ENCODE results near the gene NAV2.

The NAV2 gene

GRCh38 chr11:19979519-19979845 lies 266.8 kb downstream of the NAV2 start:
- no peak for TF ChIP-seq JUND (IDR thresholded peaks at IDR 0.05; ENCODE audit: low read depth)
- in situ Hi-C loops (cut with HindIII; ENCODE audit: low pct_unique_long_range_greater_than_20kb, low sequenced_read_pairs), result no loop called here
- DNase-seq (ENCODE audit: low read depth in 1 of 2, low spot score in 1 of 2), result no peak

GRCh38 chr11:19980388-19980787 lies 267.8 kb downstream of the NAV2 start:
- no peak for DNase-seq (ENCODE audit: low read depth in 1 of 2, low spot score in 1 of 2)
- in situ Hi-C loops (cut with HindIII; ENCODE audit: low pct_unique_long_range_greater_than_20kb, low sequenced_read_pairs), result no loop called here
- TF ChIP-seq JUND (IDR thresholded peaks at IDR 0.05; ENCODE audit: low read depth), result no peak

DNA sequence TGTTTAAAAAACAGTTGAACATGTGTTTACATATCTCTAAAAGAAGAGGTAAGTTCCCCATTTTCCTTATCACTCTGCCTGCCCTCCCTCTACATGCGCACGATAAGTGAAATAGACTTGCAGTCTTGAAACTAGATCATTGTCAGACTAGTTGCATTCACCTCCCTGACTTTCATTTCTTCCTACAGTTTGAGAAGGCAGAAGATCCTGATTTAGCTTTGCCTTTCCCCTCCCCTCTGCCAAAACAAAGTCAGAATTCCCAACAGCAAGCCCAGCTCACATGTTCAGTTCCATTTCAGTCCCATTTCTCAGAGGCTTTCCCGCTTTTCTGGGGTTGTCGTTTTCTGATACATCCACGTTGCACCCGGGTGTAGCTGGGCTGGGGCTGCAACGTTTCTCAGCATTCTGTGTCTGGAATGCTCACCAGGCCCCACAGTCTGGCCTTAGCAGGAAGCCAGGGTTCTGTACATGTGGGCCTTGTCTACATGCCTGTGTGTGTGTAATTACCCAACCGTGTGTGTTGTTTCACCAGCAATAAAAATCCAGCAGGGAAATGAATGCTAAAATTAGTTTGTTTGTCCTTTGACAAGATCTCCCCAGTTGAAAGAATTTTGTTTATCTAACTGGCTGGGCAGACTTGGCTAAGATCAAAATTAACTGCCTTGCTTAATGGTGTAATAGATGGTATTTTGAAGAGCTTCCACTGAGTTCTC lies 268.5 kb downstream of the NAV2 start:
- TF ChIP-seq JUND (IDR thresholded peaks at IDR 0.05; ENCODE audit: low read depth), result peak; percentile 70; the same call in 1 of the 2 replicates
- peak; percentile 43 to 77 for DNase-seq (ENCODE audit: low read depth in 1 of 2, low spot score in 1 of 2)
- in situ Hi-C loops (cut with HindIII; ENCODE audit: low pct_unique_long_range_greater_than_20kb, low sequenced_read_pairs), result no loop called here

GRCh38 chr11:19982774-19983495 lies 270.3 kb downstream of the NAV2 start:
- in situ Hi-C loops (cut with HindIII; ENCODE audit: low pct_unique_long_range_greater_than_20kb, low sequenced_read_pairs), result no loop called here
- TF ChIP-seq JUND (IDR thresholded peaks at IDR 0.05; ENCODE audit: low read depth), result no peak
- DNase-seq (ENCODE audit: low read depth in 1 of 2, low spot score in 1 of 2), result no peak

- no peak for TF ChIP-seq JUND (IDR thresholded peaks at IDR 0.05; ENCODE audit: low read depth)
- in situ Hi-C loops (cut with HindIII; ENCODE audit: low pct_unique_long_range_greater_than_20kb, low sequenced_read_pairs), result no loop called here
- no peak for DNase-seq (ENCODE audit: low read depth in 1 of 2, low spot score in 1 of 2)
Measured at GRCh38 chr11:19984048-19984742, 271.6 kb downstream of the NAV2 start.

DNA sequence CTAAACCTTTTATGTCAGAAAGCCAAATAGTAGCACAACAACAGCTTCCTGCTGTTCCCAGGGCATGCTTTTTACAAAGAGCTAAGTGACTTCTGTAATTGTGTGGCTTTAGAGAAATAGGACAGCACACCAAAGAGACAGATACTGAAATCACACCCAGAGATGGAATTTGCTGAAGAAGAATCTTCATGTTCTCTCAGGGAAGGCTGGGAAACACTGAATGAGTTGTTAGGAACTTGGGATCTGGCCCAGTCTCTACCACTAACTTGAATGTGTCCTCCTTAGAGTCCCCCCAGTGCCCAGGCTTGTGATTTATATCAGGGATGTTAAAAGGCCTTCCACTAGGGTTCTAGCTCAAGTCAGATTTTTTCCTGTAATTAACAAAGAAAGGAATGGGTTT lies 272.5 kb downstream of the NAV2 start:
- no peak for TF ChIP-seq JUND (IDR thresholded peaks at IDR 0.05; ENCODE audit: low read depth)
- DNase-seq (ENCODE audit: low read depth in 1 of 2, low spot score in 1 of 2), result no peak
- in situ Hi-C loops (cut with HindIII; ENCODE audit: low pct_unique_long_range_greater_than_20kb, low sequenced_read_pairs), result no loop called here

DNA sequence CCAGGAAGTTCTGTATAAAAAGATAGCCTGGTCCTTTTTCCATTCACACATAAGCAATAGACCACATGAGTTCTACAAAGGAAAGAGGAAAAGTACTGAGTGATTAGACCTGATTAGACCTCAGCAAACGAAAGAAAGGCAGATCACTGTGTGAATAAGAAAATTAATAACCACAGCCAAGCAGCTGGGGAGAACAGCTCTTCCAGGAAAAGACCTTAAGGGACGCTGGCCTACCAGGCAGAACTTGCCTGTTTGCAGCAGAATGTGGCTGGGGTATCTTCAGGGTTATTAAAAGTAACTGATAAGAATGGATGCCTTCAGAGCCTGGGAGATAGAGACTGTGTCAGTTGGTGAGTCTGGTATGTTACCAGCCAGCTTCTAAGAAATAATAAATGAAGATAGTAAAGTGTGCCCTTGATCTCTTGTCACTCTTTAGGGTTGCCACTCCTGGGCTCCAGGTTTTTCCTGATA lies 274.7 kb downstream of the NAV2 start:
- no peak for DNase-seq (ENCODE audit: low read depth in 1 of 2, low spot score in 1 of 2)
- TF ChIP-seq JUND (IDR thresholded peaks at IDR 0.05; ENCODE audit: low read depth), result no peak
- in situ Hi-C loops (cut with HindIII; ENCODE audit: low pct_unique_long_range_greater_than_20kb, low sequenced_read_pairs), result no loop called here

GRCh38 chr11:19988598-19988997 lies 276.0 kb downstream of the NAV2 start:
- in situ Hi-C loops (cut with HindIII; ENCODE audit: low pct_unique_long_range_greater_than_20kb, low sequenced_read_pairs), result no loop called here
- no peak for TF ChIP-seq JUND (IDR thresholded peaks at IDR 0.05; ENCODE audit: low read depth)
- peak in 1 of 2 experiments; percentile 30 for DNase-seq (ENCODE audit: low read depth in 1 of 2, low spot score in 1 of 2)

DNA sequence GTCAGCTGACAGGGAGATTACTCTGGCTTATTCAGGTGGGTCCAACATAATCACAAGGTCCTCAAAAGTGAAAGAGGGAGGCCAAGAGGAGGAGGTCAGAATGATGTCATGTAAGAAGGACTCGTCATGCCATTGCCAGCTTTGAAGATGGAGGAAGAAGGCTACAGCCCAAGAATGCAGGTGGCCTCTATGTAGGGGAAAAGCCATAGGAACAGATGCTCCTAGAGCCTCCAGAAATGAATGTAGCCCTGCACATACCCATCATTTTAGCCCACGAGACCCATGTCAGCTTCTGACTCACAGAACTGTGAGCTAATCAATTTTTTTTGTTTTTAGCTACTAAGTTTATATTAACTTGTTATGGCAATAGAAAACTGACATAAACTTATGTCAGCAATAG lies 276.6 kb downstream of the NAV2 start:
- in situ Hi-C loops (cut with HindIII; ENCODE audit: low pct_unique_long_range_greater_than_20kb, low sequenced_read_pairs), result no loop called here
- DNase-seq (ENCODE audit: low read depth in 1 of 2, low spot score in 1 of 2), result no peak
- TF ChIP-seq JUND (IDR thresholded peaks at IDR 0.05; ENCODE audit: low read depth), result no peak

DNA sequence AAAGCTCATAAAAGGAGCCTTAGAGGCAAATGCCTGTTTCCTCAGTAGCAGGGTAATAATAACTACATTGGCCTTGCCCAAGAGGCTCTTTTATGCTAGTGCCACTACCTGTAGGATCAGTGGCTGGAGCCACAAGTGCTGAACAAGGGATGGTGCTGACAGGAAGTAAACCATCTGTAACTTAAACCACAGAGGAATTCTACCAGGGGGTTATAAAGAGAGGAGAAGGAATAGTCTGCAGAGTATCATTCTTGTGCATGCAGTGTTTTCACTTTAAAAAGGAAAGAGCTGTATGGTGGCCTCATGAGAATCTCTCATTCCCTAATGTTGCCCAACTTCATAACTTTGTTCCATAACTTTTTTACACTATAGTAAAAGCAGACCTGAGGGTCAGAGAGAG lies 279.5 kb downstream of the NAV2 start:
- TF ChIP-seq JUND (IDR thresholded peaks at IDR 0.05; ENCODE audit: low read depth), result no peak

GRCh38 chr11:19992998-19993397 lies 280.4 kb downstream of the NAV2 start:
- no peak for TF ChIP-seq JUND (IDR thresholded peaks at IDR 0.05; ENCODE audit: low read depth)
- no peak for DNase-seq (ENCODE audit: low read depth in 1 of 2, low spot score in 1 of 2)
- in situ Hi-C loops (cut with HindIII; ENCODE audit: low pct_unique_long_range_greater_than_20kb, low sequenced_read_pairs), result no loop called here

More for the DNA sequence above, 279.5 kb downstream of the NAV2 start:
- in situ Hi-C loops (cut with HindIII; ENCODE audit: low pct_unique_long_range_greater_than_20kb, low sequenced_read_pairs), result no loop called here
- no peak for DNase-seq (ENCODE audit: low read depth in 1 of 2, low spot score in 1 of 2)

DNA sequence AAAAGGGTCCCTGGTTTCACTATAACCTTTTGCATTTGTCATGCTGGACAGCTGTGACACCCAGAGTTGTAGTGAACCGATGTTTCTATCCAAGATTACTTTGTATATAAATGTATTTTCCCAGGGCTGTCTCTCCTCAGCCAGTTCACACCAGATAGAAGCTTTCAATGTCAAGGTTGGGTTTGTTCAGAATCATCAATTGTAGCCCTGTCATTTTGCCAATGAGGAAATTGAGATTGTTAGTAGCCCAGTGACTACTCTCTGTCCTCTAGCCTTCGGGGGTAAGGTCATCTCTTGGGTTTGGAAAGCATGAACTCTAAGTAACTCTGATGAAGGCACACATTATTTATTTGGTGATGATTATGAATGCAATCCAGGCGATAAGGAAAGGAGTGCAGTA lies 282.0 kb downstream of the NAV2 start:
- in situ Hi-C loops (cut with HindIII; ENCODE audit: low pct_unique_long_range_greater_than_20kb, low sequenced_read_pairs), result no loop called here
- DNase-seq (ENCODE audit: low read depth in 1 of 2, low spot score in 1 of 2), result no peak
- no peak for TF ChIP-seq JUND (IDR thresholded peaks at IDR 0.05; ENCODE audit: low read depth)

DNA sequence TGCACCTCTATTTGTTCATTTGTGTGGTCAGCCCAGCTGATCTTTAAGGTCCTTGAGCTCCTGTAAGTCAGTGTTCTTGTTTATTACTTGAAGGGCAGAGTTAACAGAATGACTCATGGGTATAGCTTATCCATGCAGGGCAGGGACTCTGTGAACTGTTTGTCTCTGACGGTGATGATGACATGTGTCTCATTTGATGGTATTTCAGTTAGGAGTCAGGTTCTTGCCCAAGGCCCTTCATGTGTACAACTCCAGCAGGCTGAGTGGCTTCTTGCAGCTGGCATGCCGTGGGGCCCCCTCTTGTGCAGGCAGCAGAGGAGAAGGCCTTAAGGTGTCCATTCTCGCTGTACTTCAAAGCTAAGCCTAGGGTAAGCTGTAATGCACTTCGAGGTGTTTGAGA lies 282.5 kb downstream of the NAV2 start:
- in situ Hi-C loops (cut with HindIII; ENCODE audit: low pct_unique_long_range_greater_than_20kb, low sequenced_read_pairs), result no loop called here
- peak in 1 of 2 experiments; percentile 79 for DNase-seq (ENCODE audit: low read depth in 1 of 2, low spot score in 1 of 2)
- no peak for TF ChIP-seq JUND (IDR thresholded peaks at IDR 0.05; ENCODE audit: low read depth)

Measured in T47D (cell line).